ENCODE measurements around the gene DBNDD1. TPM values are rescaled to one million over a fixed set of nuclear protein-coding genes. Genes with fewer than 3 reads are reported as not detected.

DBNDD1 gene
- total and polyA plus RNA-seq, 2 donors (not counting 1 experiment from before 2014, with no cell fraction given) = 3.1 to 72.1 TPM

DNA sequence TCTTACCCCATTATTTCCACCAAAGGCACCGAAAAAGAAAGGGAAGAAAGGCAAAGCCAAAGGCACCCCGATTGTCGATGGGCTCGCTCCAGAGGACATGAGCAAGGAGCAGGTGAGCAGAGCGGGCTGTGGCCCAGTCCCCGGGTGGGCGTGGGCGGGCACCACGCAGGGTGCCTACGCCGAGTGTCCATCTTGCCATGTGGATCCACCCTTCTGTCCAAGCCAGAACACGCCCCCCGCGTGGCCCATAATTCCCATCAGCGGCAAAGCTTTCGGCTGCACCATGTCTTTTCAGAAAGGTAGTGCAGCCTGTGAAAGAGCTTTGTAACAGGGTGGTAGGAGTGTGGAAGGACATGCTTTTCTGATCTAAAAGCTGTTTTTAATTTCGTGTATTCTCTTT is 8.4 kb upstream of the DBNDD1 start:
- peaks cover 0 to under 1% of the 10 kb centered on the region in 2 experiments for H3K36me3 ChIP-seq (replicated peaks in 1 of 2; ENCODE audit: control extremely low read depth in 1 of 2, control insufficient read depth in 1 of 2, extremely low read depth in 1 of 2, insufficient read depth in 2 of 2, low read length in 1 of 2)
- H3K9ac ChIP-seq (ENCODE audit: low read length) = no peak overlapping the region
- 96% methylated on average over 16 of the region's 17 CpGs for WGBS (ENCODE audit: insufficient coverage)
- Mint-ChIP-seq H3K4me3 (no peak overlapping the region), H3K4me1 (peaks cover 8% of the 10 kb centered on the region), H3K27me3 (no peaks in the 10 kb centered on the region), H3K9me3 (ENCODE audit: insufficient read depth) (no peaks in the 10 kb centered on the region), H3K27ac (no peak overlapping the region)
- peaks cover 0 to 5% (median 0%) of the 10 kb centered on the region in 4 experiments for H3K27me3 ChIP-seq (replicated peaks in 1 of 4; ENCODE audit: control extremely low read depth in 1 of 4, control insufficient read depth in 3 of 4, insufficient read depth in 4 of 4, low read length in 3 of 4)
- no peaks in the 10 kb centered on the region for H3K79me2 ChIP-seq (ENCODE audit: control insufficient read depth, insufficient read depth, low read length)
- DNase-seq = no peak
- intact Hi-C loops (cut with micrococcal nuclease) = no loop called here
- no peak overlapping the region for H3K4me2 ChIP-seq (replicated peaks; ENCODE audit: low read depth, low read length, poor library complexity, severe bottlenecking)
- peaks cover 11 to 13% of the 10 kb centered on the region in 2 donors for H3K4me1 ChIP-seq (ENCODE audit: control insufficient read depth in 2 of 2, insufficient read depth in 2 of 2, low read length in 2 of 2)
- TF ChIP-seq EZH2 (IDR thresholded peaks at IDR 0.05; ENCODE audit: borderline replicate concordance, insufficient read depth, low read depth, low read length, poor library complexity, severe bottlenecking) = no peak
- TF ChIP-seq, protein P1, sequence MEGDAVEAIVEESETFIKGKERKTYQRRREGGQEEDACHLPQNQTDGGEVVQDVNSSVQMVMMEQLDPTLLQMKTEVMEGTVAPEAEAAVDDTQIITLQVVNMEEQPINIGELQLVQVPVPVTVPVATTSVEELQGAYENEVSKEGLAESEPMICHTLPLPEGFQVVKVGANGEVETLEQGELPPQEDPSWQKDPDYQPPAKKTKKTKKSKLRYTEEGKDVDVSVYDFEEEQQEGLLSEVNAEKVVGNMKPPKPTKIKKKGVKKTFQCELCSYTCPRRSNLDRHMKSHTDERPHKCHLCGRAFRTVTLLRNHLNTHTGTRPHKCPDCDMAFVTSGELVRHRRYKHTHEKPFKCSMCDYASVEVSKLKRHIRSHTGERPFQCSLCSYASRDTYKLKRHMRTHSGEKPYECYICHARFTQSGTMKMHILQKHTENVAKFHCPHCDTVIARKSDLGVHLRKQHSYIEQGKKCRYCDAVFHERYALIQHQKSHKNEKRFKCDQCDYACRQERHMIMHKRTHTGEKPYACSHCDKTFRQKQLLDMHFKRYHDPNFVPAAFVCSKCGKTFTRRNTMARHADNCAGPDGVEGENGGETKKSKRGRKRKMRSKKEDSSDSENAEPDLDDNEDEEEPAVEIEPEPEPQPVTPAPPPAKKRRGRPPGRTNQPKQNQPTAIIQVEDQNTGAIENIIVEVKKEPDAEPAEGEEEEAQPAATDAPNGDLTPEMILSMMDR (IDR thresholded peaks at IDR 0.05) = no peak
- H3K9me3 ChIP-seq (ENCODE audit: control extremely low read depth in 1 of 3, control insufficient read depth in 2 of 3, insufficient read depth in 1 of 3, low read length in 2 of 3) = no peaks in the 10 kb centered on the region
- H4K20me1 ChIP-seq (ENCODE audit: control insufficient read depth, insufficient read depth, low read length, poor library complexity, severe bottlenecking) = no peaks in the 10 kb centered on the region
- ChIA-PET POLR2A (no interaction called here), CTCF (no interaction called here)
- no peak for ATAC-seq (ENCODE audit: low read depth)
- no peak overlapping the region for H2AFZ ChIP-seq (ENCODE audit: insufficient read depth, low read depth, low read length, poor library complexity, severe bottlenecking)
- H3K4me3 ChIP-seq (ENCODE audit: control extremely low read depth in 1 of 5, extremely low read depth in 1 of 5, insufficient read depth in 1 of 5, low read depth in 2 of 5, low read length in 4 of 5) = no peak overlapping the region
- H3K27ac ChIP-seq (ENCODE audit: low read length in 2 of 2) = no peak overlapping the region

DNA sequence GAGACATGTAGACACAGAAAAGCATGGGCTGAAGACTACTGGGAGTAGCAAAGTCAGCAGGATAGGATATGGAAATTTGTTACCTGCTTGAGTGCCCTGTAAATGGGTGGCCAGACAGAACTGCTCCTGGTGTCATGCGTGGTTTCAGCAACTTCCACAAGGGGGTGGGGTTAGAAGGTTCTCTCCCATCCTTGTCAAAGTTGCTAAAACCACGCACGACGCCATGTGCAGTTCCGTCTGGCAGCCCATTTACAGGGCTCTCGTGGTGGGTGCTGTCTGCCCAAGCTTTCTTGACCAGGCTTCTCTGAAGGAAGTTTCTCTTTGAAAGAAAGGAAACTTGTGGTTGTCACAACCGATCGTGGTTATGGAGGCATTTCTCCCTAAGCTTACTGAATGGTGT is 6.9 kb upstream of the DBNDD1 start:
- H3K79me2 ChIP-seq (ENCODE audit: control insufficient read depth, insufficient read depth, low read length) = no peaks in the 10 kb centered on the region
- Mint-ChIP-seq H3K4me3 (no peak overlapping the region), H3K9me3 (ENCODE audit: insufficient read depth) (no peaks in the 10 kb centered on the region), H3K27ac (no peak overlapping the region), H3K27me3 (peaks cover 5% of the 10 kb centered on the region), H3K4me1 (peaks cover 17% of the 10 kb centered on the region)
- ChIA-PET POLR2A (interaction anchor here (0.6 kb wide), 1 partner anchor 230 kb away, joined by 4 read pairs; no protein-coding TSS in a partner anchor), CTCF (no interaction called here)
- H4K20me1 ChIP-seq (ENCODE audit: control insufficient read depth, insufficient read depth, low read length, poor library complexity, severe bottlenecking) = no peaks in the 10 kb centered on the region
- peaks cover 0 to 9% (median 3%) of the 10 kb centered on the region in 4 experiments for H3K27me3 ChIP-seq (replicated peaks in 1 of 4; ENCODE audit: control extremely low read depth in 1 of 4, control insufficient read depth in 3 of 4, insufficient read depth in 4 of 4, low read length in 3 of 4)
- no peak overlapping the region for H2AFZ ChIP-seq (ENCODE audit: insufficient read depth, low read depth, low read length, poor library complexity, severe bottlenecking)
- intact Hi-C loops (cut with micrococcal nuclease) = no loop called here
- DNase-seq (peak; percentile 40), ATAC-seq (ENCODE audit: low read depth) (no peak)
- H3K4me3 ChIP-seq (ENCODE audit: control extremely low read depth in 1 of 5, extremely low read depth in 1 of 5, insufficient read depth in 1 of 5, low read depth in 2 of 5, low read length in 4 of 5) = no peak overlapping the region
- no peaks in the 10 kb centered on the region for H3K36me3 ChIP-seq (replicated peaks in 1 of 2; ENCODE audit: control extremely low read depth in 1 of 2, control insufficient read depth in 1 of 2, extremely low read depth in 1 of 2, insufficient read depth in 2 of 2, low read length in 1 of 2)
- TF ChIP-seq, protein P1 (IDR thresholded peaks at IDR 0.05) = no peak
- H3K4me1 ChIP-seq (ENCODE audit: control insufficient read depth in 2 of 2, insufficient read depth in 2 of 2, low read length in 2 of 2) = peaks cover 19 to 27% of the 10 kb centered on the region in 2 donors
- H3K9me3 ChIP-seq (ENCODE audit: control extremely low read depth in 1 of 3, control insufficient read depth in 2 of 3, insufficient read depth in 1 of 3, low read length in 2 of 3) = peaks cover 0 to 5% (median 0%) of the 10 kb centered on the region in 3 donors
- no peak overlapping the region for H3K27ac ChIP-seq (ENCODE audit: low read length in 2 of 2)
- 0% methylated on average over 6 of the region's 8 CpGs for WGBS (ENCODE audit: insufficient coverage)
- H3K9ac ChIP-seq (ENCODE audit: low read length) = no peak overlapping the region
- peak overlapping the region; percentile 20 for H3K4me2 ChIP-seq (replicated peaks; ENCODE audit: low read depth, low read length, poor library complexity, severe bottlenecking)
